DMS153 treated with DMSO at 0.1 percent for 48 hours (cell line): ENCODE data around the gene NMRAL1.

ENCODE experiments used
- DNase-seq: peaks from one replicate; lab custom pipeline; 2025; ENCODE audit not compliant: unreplicated experiment; lab: John Stamatoyannopoulos, UW

NMRAL1 gene

DNA sequence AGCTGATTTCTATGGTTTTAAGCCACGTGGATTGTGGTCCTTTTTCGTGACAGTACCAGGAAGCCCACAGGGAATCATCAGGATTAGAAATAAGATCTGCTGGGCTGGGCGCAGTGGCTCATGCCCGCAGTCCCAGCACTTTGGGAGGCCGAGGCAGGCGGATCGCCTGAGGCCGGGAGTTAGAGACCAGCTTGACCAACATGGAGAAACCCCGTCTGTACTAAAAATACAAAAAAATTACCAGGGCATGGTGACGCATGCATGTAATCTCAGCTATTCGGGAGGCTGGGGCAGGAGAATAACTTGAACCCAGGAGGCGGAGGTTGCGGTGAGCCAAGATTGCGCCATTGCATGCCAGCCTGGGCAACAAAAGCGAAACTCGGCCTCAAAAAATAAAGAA lies 6.5 kb downstream of the NMRAL1 start:
- DNase-seq, result no peak

DNA sequence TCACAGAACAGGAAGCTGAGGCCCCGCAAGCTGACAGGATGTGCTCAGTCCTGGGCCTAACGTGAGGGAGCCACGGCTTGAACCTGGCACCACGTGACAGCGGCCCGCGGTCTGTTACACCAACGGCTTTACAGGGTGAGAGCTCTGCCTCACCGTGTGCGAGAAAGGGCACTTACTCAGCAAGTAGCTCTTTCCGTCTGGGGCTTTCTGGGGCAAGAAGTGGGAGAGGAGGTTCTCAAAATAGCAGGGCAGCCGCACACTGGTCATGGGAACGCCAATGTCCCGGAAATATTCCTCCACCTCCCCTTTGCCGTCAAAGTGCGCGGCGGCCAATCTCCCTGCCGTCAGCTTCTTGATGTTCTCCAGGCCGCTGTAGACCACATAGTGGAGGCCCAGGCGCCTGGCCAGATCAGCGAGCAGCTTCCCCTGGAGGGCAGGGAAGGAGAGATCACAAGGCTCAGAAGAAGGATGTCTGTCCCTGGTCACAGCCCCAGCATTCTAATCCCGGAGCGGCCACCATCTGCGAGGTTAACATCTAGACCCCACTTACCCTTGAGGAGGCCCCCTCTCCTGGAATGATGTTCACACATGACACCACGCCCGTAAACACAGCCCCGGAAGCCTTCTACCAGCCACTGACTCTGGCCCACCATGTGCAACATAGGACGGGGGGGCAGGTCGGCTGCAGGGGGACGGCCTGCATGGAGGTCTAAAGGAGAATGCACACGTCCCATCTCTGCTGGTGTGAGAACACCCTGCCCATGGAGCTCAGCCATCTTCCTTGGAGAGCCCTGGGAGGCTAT lies 8.2 kb downstream of the NMRAL1 start:
- no peak for DNase-seq

DNA sequence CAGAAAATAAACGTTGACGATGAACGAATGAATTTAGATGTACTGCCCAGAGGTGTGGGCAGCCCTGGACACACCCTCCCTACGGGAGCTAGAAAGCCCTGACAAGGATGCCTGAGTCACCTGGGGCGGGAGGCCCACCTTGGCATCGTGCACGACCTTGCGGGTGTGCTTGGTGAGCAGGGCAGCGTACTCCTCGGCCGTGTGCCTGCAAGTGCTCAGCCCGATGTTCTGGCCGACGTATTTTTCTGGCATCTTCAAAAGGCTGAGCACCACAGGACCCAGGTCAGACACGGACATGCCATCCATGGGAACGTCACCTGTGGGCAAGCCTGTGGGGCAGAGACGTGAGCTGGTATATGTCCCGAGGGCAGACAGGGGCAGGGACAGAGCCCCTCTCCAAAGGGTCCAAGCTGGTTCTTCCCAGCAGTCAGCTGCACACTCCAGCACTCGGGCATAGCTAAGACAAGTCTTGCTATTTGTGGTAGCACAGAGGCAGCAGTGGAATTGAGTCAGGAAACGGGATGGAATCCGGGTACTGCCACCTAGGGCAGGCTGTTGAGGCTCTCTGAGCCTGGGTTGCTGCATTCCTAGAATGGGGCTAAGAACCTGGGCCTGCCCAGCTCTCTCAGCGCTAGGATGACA lies 10.8 kb downstream of the NMRAL1 start:
- DNase-seq, result no peak

DNA sequence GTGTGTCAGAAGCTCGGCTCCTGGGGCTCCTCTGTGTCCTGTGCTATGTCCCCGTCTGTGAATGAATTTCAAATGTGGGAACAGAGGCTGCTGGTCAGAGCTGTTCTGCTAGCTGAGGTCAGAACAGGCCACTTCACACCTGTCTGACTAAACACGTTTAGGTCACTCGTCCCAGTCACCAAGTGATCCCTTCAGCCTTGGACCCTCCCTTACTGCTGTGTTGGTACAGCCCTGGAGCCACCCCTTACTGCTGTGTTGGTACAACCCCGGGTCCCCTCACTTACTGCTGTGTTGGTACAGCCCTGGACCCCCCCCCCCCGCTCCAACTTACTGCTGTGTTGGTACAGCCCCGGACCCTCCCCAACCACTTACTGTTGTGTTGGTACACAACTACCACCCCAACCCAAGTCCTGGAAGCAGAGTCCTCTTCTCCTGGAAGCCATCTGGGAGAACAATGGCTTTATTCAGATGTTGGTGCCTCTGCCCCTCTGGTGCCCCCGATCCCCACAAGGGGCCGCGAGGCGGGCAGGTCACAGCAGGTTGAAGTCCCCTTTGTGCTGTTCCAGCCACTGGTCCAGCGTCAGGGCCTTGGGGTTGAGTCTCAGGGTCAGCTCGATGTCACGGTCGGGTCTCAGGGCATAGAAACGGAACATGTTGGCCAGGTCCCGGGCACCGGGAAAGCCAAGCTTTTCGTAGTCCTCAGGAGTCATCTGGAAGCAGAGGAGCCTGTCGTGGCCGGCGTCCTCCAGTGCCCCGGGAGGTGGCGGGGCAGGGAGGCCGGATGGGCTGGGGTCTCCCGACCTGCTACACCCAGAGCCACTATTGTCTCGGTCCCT lies 13.0 kb downstream of the NMRAL1 start:
- DNase-seq, result no peak

DNA sequence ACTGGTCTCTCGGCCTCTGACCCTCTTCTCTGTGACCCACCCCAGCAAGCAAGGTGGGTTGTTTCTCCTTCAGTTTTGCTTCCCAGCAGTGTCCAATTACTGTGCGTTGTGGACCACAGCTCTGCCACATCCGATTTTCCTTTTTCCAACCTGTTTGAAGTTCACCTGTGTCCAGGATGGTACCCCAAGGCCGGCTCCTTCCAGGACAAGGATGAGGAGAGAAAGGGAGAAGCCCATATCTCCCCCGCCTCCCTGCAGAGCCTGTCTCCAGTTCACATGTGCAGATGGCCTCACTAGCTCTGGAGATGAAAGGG lies 13.5 kb downstream of the NMRAL1 start:
- DNase-seq, result no peak

DNA sequence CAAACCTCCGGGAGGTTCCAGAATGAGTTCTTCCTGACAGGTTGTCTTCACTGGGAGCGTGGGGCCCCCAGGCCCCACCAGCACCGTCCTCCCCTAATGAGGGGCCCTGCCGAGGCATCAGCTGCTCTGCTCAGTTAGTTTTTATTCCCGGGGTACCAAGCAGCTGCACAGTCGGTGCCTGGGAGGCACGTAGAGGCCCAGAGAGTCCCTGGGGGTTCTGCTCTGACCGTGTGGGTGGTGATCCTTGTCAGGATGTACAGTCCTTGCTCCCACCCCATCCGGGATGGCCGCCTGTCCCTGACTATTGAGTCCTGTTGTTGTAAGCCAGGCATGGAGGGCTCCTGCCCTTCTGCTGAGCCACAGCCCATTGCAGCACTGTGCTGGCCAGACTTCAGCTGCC lies 18.5 kb downstream of the NMRAL1 start:
- DNase-seq, result no peak

DNA sequence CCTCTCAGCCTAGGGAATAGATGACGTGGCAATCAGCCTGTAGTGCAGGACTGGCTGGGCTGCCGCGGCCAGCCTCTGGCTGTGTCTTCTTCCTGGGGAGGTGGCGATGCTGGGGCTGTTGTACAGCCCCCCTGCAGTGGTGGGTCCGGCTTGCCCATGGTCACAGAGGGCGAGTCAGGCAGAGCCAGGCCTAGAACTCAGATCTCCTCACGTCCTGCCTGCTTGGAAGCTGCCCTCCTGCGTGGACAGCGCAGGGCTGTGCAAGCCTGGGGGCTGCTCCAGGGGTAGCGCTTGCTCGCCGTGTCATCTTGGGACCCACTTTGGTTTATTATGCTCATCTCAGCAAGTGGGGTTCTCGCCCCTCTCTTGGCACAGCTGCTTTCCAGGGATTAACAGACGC lies 19.3 kb downstream of the NMRAL1 start:
- no peak for DNase-seq

DNA sequence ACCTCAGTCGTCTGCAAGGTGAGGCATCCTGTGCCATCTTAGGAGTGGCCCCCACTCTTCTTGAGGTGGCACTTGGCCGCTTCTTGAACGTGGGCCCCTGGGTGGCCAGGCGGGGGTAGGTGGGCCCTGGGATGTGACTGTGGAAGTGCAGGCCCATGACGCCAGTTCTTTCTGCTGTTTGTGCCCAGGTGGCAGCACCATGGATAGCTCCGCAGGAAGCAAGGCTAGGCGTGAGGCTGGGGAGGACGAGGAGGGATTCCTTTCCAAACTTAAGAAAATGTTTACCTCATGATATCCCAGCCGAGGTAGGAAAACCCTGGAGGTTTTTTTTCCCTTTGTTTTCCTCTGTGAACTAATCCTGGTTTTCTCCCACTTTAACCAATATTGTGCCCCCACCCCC lies 19.8 kb downstream of the NMRAL1 start:
- no peak for DNase-seq

DNA sequence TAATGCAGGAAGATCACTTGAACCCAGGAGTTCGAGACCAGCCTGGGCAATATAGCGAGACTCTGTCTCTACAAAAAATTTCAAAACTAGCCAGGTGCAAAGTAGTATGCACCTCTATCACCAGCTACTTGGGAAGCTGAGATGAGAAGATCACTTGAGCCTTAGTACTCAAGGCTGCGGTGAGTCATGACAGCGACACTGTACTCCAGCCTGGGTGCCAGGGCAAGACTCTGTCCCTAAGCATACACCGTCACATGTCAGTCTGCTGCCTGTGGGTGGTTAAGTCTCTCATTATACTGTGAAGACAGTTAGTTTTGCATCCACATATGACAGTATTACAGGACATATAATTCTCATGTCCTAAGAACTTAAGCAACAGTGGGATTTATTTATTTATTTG lies 21.8 kb downstream of the NMRAL1 start:
- DNase-seq, result no peak

DNA sequence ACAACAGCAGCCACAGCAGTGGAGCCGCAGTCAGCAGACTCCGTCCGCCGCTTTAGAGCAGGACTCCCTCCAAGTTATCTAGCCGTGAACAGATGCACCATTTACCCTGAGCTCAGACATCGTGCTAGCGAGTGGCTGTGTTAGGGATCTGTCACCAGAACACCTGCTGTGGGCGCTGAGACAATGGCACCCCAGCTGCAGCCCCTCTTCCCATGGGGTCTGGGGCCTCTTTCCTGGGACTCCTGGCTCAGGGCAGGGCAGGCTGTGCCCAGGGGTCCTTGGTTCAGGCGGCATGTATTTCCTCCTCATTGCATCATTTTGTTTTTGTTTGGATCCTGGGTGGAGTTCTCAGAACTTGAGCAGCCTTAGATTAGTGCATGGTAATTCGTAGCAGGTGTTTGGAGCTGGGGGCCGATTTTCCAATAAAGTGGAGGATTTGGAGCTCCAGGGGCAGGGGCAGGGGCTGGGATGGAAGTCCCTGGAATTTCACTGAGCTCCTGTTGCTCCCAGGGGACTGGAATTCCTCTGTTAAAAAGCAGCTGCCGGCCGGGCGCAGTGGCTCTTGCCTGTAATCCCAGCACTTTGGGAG lies 23.4 kb downstream of the NMRAL1 start:
- DNase-seq, result no peak

DNA sequence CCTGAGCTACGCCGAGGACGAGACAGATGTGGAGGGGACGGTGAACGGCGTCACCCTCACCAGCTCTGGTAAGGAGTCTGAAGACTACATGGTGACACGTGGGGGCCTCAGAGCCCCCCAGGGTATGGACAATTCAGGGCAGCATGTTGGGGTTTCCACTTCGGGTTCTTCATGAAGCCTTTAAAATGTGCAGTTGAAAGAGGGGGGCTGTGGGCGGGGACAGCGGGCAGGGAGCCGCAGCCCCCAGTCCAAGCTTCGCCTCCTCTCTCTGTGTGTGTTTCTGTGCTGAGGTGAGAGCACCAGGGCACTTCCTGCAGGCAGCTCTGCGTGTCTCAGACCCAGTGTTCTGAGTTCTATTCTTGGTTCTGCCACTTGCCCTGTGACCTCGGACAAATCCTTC lies 24.0 kb downstream of the NMRAL1 start:
- DNase-seq, result no peak

DNA sequence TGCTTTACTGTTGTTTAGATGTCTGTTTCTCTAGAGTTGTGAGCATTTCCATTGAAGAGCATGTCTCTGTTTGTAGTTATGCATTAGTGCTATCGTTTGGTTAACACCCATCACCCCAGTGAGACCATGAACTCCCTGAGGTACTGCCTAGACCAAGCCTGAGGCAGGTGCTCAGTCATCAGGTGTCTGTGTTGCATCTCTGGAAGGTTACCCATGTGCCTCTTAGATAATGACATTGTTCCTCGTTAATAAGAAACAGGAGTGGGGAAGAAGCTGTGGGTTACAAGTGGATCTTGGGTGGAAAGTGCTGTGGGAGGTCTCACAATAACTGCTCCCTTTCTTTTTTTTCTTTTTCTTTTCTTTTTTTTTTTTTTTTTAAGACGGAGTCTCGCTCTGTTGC lies 30.4 kb downstream of the NMRAL1 start:
- no peak for DNase-seq

DNA sequence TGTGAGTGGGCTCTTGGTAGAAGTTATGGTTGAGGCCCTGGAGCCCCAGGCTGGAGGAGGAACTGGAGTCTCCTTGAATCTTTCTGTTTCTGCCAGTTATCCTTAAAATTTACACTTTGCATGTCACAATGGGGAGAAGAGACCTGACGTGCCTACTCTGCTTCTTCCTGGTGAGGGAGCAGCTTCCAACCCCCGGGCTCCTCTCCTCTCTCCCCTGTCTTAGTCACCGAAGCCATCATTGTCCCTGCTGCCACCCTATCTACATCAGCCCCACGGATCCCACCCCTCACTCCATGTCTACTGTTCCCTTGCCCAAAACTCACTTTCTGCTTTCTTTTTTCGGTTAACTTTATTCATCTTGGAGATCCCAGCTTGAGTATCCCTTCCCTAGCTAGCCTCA lies 31.2 kb downstream of the NMRAL1 start:
- no peak for DNase-seq

DNA sequence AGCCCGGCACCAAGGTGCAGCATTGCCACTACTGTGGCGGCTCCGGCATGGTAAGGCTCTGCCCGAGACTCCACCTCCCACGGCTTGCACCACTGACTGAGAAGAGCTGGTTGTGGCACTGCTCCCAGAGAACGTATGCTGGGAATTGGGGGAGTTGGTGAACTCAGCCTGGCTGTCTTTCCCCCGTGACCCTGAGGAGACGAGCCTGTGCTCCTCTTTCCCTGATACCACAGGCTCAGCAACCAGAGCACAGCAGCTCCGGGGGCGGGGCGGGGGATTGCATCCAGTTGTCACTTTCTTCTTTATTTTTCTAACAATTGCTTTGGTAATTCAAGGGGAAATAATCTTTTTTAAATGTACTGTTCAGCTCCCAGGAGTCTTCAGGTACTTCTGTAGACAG lies 32.1 kb downstream of the NMRAL1 start:
- no peak for DNase-seq

DNA sequence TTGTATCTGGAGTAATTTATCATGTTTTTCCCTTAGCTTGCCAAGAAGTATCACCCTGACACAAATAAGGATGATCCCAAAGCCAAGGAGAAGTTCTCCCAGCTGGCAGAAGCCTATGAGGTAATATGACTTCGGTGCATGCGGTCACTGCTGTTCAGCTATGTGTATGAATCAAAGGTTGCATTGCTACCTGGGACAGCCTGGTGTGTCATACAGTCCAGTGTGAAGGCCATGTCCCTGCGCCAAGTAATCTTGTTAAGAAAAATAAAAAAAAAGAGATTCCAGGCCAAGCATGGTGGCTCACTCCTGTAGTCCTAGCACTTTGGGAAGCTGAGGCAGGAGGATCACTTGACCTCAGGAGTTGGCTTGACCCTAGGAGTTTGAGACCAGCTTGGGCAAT lies 37.1 kb downstream of the NMRAL1 start:
- DNase-seq, result no peak

DNA sequence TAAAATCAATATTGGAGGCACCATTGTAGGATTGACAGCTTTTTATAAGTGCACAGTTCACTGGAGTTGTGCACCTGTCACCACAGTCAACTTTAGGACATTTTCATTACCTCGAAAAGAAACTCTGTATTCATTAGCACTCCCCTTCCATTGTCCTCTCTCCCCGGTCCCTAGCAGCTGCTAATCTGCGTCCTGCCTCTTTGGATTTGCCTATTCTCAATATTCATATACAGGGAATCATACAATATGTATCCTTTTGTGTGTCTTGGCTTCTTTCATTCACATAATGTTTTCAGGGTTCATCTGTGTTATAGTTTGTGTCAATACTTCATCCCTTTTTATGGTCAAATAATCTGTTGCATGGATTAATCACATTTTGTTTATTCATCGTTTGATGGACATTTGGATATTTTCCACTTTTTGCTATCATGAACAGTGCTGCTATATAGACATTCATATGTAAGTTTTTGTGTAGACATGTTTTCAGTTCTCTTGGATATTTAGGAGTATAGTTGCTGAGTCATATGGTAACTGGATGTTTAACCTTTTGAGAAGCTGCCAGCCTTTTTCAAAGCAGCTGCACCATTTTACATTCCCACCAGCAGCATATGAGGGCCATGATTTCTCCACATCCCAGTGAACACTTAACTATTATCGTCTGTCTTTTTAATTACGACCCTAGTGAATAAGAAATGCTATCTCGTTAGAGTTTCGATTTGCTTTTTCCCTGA lies 38.9 kb downstream of the NMRAL1 start:
- no peak for DNase-seq

DNA sequence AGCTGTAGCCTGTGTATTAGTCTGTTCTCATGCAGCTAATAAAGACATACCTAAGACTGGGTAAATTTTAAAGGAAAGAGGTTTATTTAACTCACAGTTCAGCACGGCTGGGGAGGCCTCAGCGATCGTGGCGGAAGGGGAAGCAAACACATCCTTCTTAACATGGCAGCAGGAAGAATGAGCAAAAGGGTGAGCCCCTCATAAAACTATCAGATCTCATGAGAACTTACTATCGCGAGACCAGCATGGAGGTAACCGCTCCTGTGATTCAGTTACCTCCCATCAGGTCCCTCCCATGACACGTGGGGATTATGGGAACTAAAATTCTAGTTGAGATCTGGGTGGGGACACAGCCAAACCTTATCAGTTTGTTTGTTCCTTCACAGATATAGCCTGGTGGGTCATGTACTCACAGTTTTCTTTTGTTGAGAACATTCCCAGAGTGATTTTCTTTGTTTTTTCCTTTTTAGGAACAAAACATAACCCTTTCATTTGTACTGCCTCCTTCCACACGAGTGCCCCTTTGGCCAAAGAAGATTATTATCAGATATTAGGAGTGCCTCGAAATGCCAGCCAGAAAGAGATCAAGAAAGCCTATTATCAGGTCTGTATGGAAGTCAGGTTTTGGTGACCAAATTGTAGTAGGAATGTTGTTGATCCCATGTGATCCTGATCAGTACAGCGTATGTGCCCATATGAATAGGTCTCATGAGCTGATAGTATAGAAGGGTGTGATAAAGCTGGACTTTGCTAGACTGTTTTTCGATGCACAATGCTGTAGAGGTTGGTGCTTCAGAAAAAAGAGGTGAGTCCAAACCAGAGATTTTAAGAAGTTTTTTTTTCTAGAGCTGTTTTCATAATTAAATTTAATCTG lies 40.3 kb downstream of the NMRAL1 start:
- no peak for DNase-seq

DNA sequence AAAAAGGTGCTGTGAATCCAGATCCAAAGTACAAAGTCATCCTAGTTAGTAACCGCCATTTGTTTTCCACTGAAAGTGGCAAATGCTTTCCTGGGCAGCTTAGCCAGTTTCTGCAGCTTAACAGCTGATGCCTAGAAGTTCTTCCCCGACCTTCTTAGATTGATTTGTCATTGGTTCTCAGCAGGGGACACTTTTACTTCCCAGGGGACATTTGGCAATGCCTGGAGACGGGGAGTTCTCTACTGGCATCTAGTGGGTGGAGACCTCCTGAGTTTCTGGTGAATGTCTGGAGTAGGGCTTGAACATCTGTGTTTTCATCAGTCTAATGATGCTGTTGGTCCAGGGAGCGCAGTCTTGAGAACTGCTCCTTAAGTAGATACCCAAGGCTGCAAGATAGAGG lies 41.2 kb downstream of the NMRAL1 start:
- DNase-seq, result no peak

DNA sequence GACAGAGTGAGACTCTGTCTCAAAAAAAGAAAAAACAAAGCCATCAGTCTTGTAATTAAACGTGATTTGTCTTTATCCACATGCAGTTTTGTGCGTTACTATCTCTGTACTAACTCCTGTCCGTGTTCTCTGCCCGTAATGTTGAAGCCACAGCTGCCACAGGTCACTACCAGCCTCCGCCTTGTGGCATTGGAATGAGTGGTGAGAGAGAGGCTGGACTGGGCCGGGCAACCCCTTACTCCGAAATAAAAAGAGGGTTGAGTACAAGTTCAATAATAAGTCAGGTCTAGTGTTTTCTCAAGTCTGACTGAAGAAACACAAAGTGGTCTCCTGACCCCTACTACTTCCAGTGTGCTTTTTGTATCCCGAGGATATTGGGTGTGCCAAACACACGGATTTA lies 43.4 kb downstream of the NMRAL1 start:
- DNase-seq, result no peak

DNA sequence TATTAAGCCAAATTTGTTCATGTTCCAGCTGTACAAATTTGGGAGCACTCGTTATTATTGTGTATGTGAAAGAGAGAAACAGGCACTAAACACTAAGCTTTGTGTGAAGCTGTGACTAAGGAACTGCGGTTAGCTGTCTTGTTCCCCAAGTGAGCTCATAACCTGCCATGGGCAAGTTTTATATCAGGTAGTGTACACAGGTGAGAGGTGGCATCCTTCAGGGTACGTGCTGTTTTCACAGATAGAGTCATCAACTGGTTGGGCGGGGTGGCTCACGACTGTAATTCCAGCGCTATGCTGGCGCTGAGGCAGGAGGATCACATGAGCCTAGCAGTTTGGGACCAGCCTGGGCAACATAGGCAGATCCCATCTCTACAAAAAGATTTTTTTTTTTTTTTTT lies 45.9 kb downstream of the NMRAL1 start:
- no peak for DNase-seq
